GM23248 (cell line): ENCODE measurements around the gene TPCN2.

Experiments
- EZH2 ChIP-seq: fragments of 200-600 bp; sonication (generic); IDR thresholded peaks from 2 replicates; pipeline ENCODE4 v1.6.1; 2018; ENCODE audit warnings: antibody characterized with exemption, mild to moderate bottlenecking; ENCODE audit not compliant: insufficient read depth, poor library complexity, severe bottlenecking
- EZH2phosphoT487 ChIP-seq: fragments of 200-600 bp; sonication (generic); IDR thresholded peaks from 2 replicates; pipeline ENCODE4 v1.6.1; 2018; ENCODE audit warnings: antibody characterized with exemption, moderate library complexity, mild to moderate bottlenecking, low read depth; ENCODE audit not compliant: insufficient read depth

- TF ChIP-seq EZH2 (no peak), EZH2phosphoT487 (no peak)
Observed at GRCh38 chr11:69111624-69112542, 63.2 kb downstream of the TPCN2 start.
